Measurements from ENCODE around the gene ARID1B. TPM values are rescaled to one million over a fixed set of nuclear protein-coding genes. Genes with fewer than 3 reads are reported as not detected.

Gene ARID1B
- total RNA-seq, 1 donor from 2014 or later: 78.1 TPM

GRCh38 chr6:156857573-156857972 is 80.4 kb downstream of the ARID1B start:
- DNase-seq (ENCODE audit: extremely low spot score, unreplicated experiment): no peak
- H3K27ac Mint-ChIP-seq (ENCODE audit: unreplicated experiment): no peak overlapping the region
- no peaks in the 10 kb centered on the region for H3K9me3 Mint-ChIP-seq (ENCODE audit: unreplicated experiment)
- H3K4me3 Mint-ChIP-seq (ENCODE audit: unreplicated experiment): no peak overlapping the region
- TF ChIP-seq CTCF (IDR thresholded peaks at IDR 0.05): no peak
- H3K27me3 Mint-ChIP-seq (ENCODE audit: unreplicated experiment): no peaks in the 10 kb centered on the region
- no peaks in the 10 kb centered on the region for H3K36me3 Mint-ChIP-seq (ENCODE audit: unreplicated experiment)
- H3K4me1 Mint-ChIP-seq (ENCODE audit: unreplicated experiment): peaks cover 1% of the 10 kb centered on the region

GRCh38 chr6:156859686-156860085 is 82.5 kb downstream of the ARID1B start:
- H3K4me3 Mint-ChIP-seq (ENCODE audit: unreplicated experiment): no peak overlapping the region
- no peak for TF ChIP-seq CTCF (IDR thresholded peaks at IDR 0.05)
- DNase-seq (ENCODE audit: extremely low spot score, unreplicated experiment): no peak
- no peaks in the 10 kb centered on the region for H3K27me3 Mint-ChIP-seq (ENCODE audit: unreplicated experiment)
- peaks cover 4% of the 10 kb centered on the region for H3K4me1 Mint-ChIP-seq (ENCODE audit: unreplicated experiment)
- H3K27ac Mint-ChIP-seq (ENCODE audit: unreplicated experiment): no peak overlapping the region
- H3K36me3 Mint-ChIP-seq (ENCODE audit: unreplicated experiment): no peaks in the 10 kb centered on the region
- no peaks in the 10 kb centered on the region for H3K9me3 Mint-ChIP-seq (ENCODE audit: unreplicated experiment)

GRCh38 chr6:156862711-156863110 is 85.5 kb downstream of the ARID1B start:
- H3K27ac Mint-ChIP-seq (ENCODE audit: unreplicated experiment): no peak overlapping the region
- H3K36me3 Mint-ChIP-seq (ENCODE audit: unreplicated experiment): peaks cover 4% of the 10 kb centered on the region
- no peak for DNase-seq (ENCODE audit: extremely low spot score, unreplicated experiment)
- H3K9me3 Mint-ChIP-seq (ENCODE audit: unreplicated experiment): peaks cover 11% of the 10 kb centered on the region
- peaks cover 28% of the 10 kb centered on the region for H3K4me1 Mint-ChIP-seq (ENCODE audit: unreplicated experiment)
- H3K4me3 Mint-ChIP-seq (ENCODE audit: unreplicated experiment): no peak overlapping the region
- TF ChIP-seq CTCF (IDR thresholded peaks at IDR 0.05): no peak
- H3K27me3 Mint-ChIP-seq (ENCODE audit: unreplicated experiment): no peaks in the 10 kb centered on the region

GRCh38 chr6:156863504-156863903 is 86.3 kb downstream of the ARID1B start:
- H3K4me3 Mint-ChIP-seq (ENCODE audit: unreplicated experiment): no peak overlapping the region
- DNase-seq (ENCODE audit: extremely low spot score, unreplicated experiment): no peak
- peaks cover 11% of the 10 kb centered on the region for H3K9me3 Mint-ChIP-seq (ENCODE audit: unreplicated experiment)
- peaks cover 4% of the 10 kb centered on the region for H3K36me3 Mint-ChIP-seq (ENCODE audit: unreplicated experiment)
- no peak overlapping the region for H3K27ac Mint-ChIP-seq (ENCODE audit: unreplicated experiment)
- H3K4me1 Mint-ChIP-seq (ENCODE audit: unreplicated experiment): peaks cover 36% of the 10 kb centered on the region
- TF ChIP-seq CTCF (IDR thresholded peaks at IDR 0.05): no peak
- H3K27me3 Mint-ChIP-seq (ENCODE audit: unreplicated experiment): no peaks in the 10 kb centered on the region

- no peaks in the 10 kb centered on the region for H3K27me3 Mint-ChIP-seq (ENCODE audit: unreplicated experiment)
- H3K4me3 Mint-ChIP-seq (ENCODE audit: unreplicated experiment): no peak overlapping the region
- no peak for TF ChIP-seq CTCF (IDR thresholded peaks at IDR 0.05)
- no peak overlapping the region for H3K27ac Mint-ChIP-seq (ENCODE audit: unreplicated experiment)
- peaks cover 11% of the 10 kb centered on the region for H3K9me3 Mint-ChIP-seq (ENCODE audit: unreplicated experiment)
- peaks cover 42% of the 10 kb centered on the region for H3K4me1 Mint-ChIP-seq (ENCODE audit: unreplicated experiment)
- DNase-seq (ENCODE audit: extremely low spot score, unreplicated experiment): no peak
- peaks cover 4% of the 10 kb centered on the region for H3K36me3 Mint-ChIP-seq (ENCODE audit: unreplicated experiment)
Observed at GRCh38 chr6:156864557-156864956, 87.4 kb downstream of the ARID1B start.

All from osteocyte (in vitro differentiated cells).